Metanephros (tissue), 2 donors: ENCODE measurements around the gene STX12. TPM values are rescaled to one million over a fixed set of nuclear protein-coding genes. Genes with fewer than 3 reads are reported as not detected.

Experiments
- small RNA-seq: library from RNA; depleted of rRNA; stranded (forward); fragments of <200 nt; gene quantifications from one replicate; pipeline ENCODE3, GENCODE V24; 2014; ENCODE audit warnings: low replicate concordance
- total RNA-seq: library from RNA; depleted of rRNA; stranded (reverse); fragments of >200 nt; gene quantifications from one replicate; pipeline ENCODE4 v1.2.3, GENCODE V29; 2014

The STX12 gene
- total RNA-seq, result 38.9 TPM

DNA sequence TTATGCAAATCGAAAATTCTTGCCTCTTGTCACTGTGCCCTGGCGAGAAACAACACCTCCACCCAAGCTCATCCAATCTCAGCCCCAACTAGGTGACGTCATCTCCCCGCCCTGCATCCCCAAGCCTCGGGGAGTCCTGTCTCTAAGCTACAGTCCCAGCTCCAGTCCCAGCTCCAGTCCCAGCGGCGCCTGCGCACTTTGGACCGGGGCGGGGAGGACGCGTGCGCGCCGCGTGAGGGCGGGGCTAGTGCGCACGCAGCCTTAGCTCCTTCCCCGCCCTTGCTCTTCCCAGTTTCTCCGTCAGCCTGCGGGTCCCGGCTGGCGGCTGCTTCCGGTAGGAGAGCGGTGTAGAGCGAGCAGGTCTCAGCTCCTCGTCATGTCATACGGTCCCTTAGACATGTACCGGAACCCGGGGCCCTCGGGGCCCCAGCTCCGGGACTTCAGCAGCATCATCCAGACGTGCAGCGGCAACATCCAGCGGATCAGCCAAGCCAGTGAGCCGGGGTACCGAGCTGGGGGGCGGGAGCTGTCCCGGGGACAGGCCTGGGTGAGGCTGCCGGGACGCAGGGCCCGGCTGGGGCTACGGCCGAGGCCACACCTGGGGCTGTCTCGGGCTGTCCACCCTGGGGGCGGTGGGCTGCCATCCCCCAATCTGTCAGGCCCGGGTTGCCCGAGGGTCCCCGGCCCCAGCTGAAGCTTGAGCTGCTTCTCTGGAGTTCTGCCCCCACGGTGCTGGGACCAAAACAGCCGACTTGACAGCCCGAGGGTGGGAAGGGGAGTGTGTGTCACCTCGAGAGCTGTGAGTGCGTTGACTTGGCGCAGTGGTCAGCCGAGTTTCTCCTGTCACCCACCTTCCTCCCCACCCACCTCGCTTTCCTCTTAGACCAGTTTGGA is at the start of gene STX12:
Gene STX12 (plus strand): TSS at position 288 of the 894 bp plus-strand sequence. CDS start 89 bp downstream, at position 377.

DNA sequence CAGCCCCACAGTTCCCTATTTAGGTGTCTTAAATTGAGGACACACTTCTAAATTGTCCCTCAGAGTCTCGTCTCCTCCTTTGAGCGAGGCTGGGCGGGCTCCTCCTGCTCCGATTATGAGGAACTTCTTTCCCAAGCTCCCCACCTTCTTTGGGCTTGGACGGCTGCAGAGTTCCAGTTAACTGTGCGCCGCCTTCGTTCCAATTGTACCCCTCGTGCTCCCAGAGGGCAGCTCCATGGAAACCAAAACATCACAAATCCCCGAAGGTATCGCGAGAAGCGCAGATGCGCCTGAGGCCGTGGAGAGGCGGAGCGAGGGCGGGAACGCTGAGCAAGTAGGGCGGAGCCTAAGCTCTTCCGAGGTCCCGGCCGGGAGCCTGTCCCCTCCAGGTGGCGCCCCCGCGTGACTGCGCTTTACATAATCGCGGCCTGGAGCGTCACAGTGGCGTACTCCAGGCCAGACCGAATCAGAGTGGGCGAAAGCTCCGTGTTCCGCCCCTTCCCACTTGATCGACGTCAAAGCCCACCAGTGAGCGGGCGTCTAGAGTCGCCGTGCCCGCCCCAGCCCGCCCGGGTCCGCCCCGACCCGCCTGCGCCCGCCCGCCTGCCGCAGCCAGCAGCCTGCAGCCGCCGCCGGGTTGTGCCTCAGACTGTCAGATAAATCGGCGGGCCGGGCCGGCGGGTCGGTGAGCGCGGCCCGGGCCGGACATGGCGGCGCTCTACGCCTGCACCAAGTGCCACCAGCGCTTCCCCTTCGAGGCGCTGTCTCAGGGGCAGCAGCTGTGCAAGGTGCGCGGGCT is 47.4 kb upstream of the STX12 start, which contains the start of gene FAM76A:
Gene FAM76A (plus strand): TSS at position 588 of the 799 bp plus-strand sequence. CDS start 120 bp downstream, at position 708.

GRCh38 chr1:27830621-27831440 is 57.8 kb downstream of the STX12 start, which contains the start of gene PPP1R8:
PPP1R8 (plus strand) TSS chr1:27830782; CDS start chr1:27830836, 54 bp downstream.

GRCh38 chr1:27872059-27872801 is 99.2 kb downstream of the STX12 start, which contains the start of gene THEMIS2:
THEMIS2 (plus strand) TSS chr1:27872544; CDS start chr1:27872572, 28 bp downstream.

Small RNAs within 50 kb of the gene (small RNA-seq; reads per million reads assigned to genes)
- not detected for gene AL020997.2
- not detected for gene RNU6-1245P
- 52.0 reads per million, percentile 97 among the genes with 10 or more reads in this experiment for gene SCARNA1

Other genes with a start within 250 kb of the STX12 start
- gene AHDC1, start 169.1 kb upstream of the STX12 start, total RNA-seq, result 45.4 TPM
- 10.9 TPM for gene FGR, start 138.0 kb upstream of the STX12 start, total RNA-seq
- gene IFI6, start 101.0 kb upstream of the STX12 start, total RNA-seq, result 31.0 TPM
- gene FAM76A, start 47.3 kb upstream of the STX12 start, total RNA-seq, result 15.3 TPM
- gene PPP1R8, start 57.6 kb downstream of the STX12 start, total RNA-seq, result 35.6 TPM
- 15.7 TPM for gene THEMIS2, start 99.3 kb downstream of the STX12 start, total RNA-seq
- 39.0 TPM for gene RPA2, start 141.4 kb downstream of the STX12 start, total RNA-seq
- 7.8 TPM for gene SMPDL3B, start 161.8 kb downstream of the STX12 start, total RNA-seq
- 9.5 TPM for gene XKR8, start 186.8 kb downstream of the STX12 start, total RNA-seq